HL-60 (cell line): ENCODE data around the gene MRPS35.

Experiments used
- GABPA ChIP-seq: IDR thresholded peaks from 2 replicates; pipeline ENCODE4 v1.6.1; 2012; ENCODE audit warnings: low read depth
- POLR2AphosphoS5 ChIP-seq: IDR thresholded peaks from 2 replicates; pipeline ENCODE4 v1.6.1; 2012; ENCODE audit warnings: low read depth
- SPI1 ChIP-seq: IDR thresholded peaks from 2 replicates; pipeline ENCODE4 v1.6.1; 2012; ENCODE audit warnings: low read depth, mild to moderate bottlenecking, borderline replicate concordance
- TF ChIP-seq, protein P1 (sequence below): IDR thresholded peaks from 2 replicates; pipeline ENCODE4 v1.6.1; 2012; ENCODE audit warnings: low read depth; ENCODE audit not compliant: insufficient replicate concordance
- TF ChIP-seq, protein P2 (sequence below): IDR thresholded peaks from one replicate; pipeline ENCODE4 v1.5.1; 2011; ENCODE audit warnings: low read length, control low read depth, inconsistent platforms; ENCODE audit not compliant: insufficient read depth

DNA sequence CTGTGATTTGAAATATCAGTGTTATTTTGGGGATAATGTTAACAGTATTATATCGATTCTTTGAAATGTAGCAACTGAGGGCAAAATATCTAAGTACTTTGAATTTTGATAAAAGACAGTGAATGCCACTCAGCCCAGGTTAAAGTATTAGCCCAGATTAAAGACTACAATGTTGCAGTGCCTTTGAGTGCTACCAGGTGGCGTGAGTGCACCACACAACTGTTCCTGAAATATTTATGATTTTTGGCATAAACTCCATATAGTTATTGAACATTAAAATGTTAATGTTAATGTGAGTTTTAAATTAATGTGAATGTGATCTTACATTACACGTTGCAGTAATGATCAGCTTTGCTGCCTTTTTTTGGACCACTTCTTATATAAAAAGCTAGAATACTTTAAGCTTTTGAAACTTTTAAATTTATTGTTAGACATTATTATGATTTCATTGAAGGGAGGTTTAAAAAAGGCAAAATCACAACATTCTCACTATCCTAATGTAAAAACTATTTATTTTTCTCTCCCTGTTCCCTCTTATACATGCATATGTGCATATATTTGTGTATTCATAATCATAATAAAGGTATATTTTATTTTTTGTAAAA lies 22.5 kb downstream of the MRPS35 start:
- TF ChIP-seq, protein P1, sequence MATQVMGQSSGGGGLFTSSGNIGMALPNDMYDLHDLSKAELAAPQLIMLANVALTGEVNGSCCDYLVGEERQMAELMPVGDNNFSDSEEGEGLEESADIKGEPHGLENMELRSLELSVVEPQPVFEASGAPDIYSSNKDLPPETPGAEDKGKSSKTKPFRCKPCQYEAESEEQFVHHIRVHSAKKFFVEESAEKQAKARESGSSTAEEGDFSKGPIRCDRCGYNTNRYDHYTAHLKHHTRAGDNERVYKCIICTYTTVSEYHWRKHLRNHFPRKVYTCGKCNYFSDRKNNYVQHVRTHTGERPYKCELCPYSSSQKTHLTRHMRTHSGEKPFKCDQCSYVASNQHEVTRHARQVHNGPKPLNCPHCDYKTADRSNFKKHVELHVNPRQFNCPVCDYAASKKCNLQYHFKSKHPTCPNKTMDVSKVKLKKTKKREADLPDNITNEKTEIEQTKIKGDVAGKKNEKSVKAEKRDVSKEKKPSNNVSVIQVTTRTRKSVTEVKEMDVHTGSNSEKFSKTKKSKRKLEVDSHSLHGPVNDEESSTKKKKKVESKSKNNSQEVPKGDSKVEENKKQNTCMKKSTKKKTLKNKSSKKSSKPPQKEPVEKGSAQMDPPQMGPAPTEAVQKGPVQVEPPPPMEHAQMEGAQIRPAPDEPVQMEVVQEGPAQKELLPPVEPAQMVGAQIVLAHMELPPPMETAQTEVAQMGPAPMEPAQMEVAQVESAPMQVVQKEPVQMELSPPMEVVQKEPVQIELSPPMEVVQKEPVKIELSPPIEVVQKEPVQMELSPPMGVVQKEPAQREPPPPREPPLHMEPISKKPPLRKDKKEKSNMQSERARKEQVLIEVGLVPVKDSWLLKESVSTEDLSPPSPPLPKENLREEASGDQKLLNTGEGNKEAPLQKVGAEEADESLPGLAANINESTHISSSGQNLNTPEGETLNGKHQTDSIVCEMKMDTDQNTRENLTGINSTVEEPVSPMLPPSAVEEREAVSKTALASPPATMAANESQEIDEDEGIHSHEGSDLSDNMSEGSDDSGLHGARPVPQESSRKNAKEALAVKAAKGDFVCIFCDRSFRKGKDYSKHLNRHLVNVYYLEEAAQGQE = no peak
- TF ChIP-seq, protein P2, sequence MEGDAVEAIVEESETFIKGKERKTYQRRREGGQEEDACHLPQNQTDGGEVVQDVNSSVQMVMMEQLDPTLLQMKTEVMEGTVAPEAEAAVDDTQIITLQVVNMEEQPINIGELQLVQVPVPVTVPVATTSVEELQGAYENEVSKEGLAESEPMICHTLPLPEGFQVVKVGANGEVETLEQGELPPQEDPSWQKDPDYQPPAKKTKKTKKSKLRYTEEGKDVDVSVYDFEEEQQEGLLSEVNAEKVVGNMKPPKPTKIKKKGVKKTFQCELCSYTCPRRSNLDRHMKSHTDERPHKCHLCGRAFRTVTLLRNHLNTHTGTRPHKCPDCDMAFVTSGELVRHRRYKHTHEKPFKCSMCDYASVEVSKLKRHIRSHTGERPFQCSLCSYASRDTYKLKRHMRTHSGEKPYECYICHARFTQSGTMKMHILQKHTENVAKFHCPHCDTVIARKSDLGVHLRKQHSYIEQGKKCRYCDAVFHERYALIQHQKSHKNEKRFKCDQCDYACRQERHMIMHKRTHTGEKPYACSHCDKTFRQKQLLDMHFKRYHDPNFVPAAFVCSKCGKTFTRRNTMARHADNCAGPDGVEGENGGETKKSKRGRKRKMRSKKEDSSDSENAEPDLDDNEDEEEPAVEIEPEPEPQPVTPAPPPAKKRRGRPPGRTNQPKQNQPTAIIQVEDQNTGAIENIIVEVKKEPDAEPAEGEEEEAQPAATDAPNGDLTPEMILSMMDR = peak; percentile 83
- TF ChIP-seq GABPA (no peak), POLR2AphosphoS5 (no peak), SPI1 (no peak)
